HepG2 (cell line): Measurements from ENCODE around the gene RGL3. TPM values are rescaled to one million over a fixed set of nuclear protein-coding genes. Genes with fewer than 3 reads are reported as not detected.

Experiments
- FOXO1 ChIP-seq: sonication (generic); formaldehyde crosslinking; IDR thresholded peaks from 2 replicates; pipeline ENCODE4 v1.4.0; 2020; ENCODE audit warnings: missing genetic modification reagents
- GLI4 ChIP-seq: sonication (generic); formaldehyde crosslinking; IDR thresholded peaks from 2 replicates; pipeline ENCODE4 v1.5.1; 2020; ENCODE audit warnings: missing genetic modification reagents, mild to moderate bottlenecking, moderate library complexity, borderline replicate concordance
- GMEB2 ChIP-seq: IDR thresholded peaks from 2 replicates; pipeline ENCODE4 v1.6.1; 2016; ENCODE audit warnings: missing biosample characterization, missing genetic modification reagents, low read depth
- HMG20B ChIP-seq: conservative IDR thresholded peaks from 2 replicates; pipeline ENCODE4 v1.6.1; 2016; ENCODE audit warnings: missing genetic modification reagents, missing compliant biosample characterization
- HMGXB4 ChIP-seq, 2 experiments: sonication (generic) in 1 of 2; formaldehyde crosslinking in 1 of 2; IDR thresholded peaks; 2 replicates each; pipeline versions ENCODE4 v1.4.0 to v1.6.1; 2018 to 2020; ENCODE audit warnings: missing genetic modification reagents in 2 of 2, borderline replicate concordance in 1 of 2, low read depth in 1 of 2, mild to moderate bottlenecking in 1 of 2, missing biosample characterization in 1 of 2
- JUN ChIP-seq: sonication (generic); formaldehyde crosslinking; IDR thresholded peaks from 2 replicates; pipeline ENCODE4 v1.4.0; 2020; ENCODE audit warnings: mild to moderate bottlenecking, missing genetic modification reagents
- MAZ ChIP-seq, 2 experiments: sonication (generic) in 1 of 2; formaldehyde crosslinking in 1 of 2; IDR thresholded peaks; 2 replicates each; pipeline versions ENCODE4 v1.5.0 to v1.6.1; 2012 to 2020; ENCODE audit warnings: low read depth in 2 of 2, mild to moderate bottlenecking in 2 of 2, borderline replicate concordance in 1 of 2, improper control_type of control experiment in 1 of 2, low read length in 1 of 2, missing genetic modification reagents in 1 of 2, moderate library complexity in 1 of 2
- MEIS1 ChIP-seq: sonication (generic); formaldehyde crosslinking; IDR thresholded peaks from 2 replicates; pipeline ENCODE4 v1.9.0; 2021; ENCODE audit warnings: mild to moderate bottlenecking, missing genetic modification reagents, moderate library complexity, borderline replicate concordance
- POGK ChIP-seq: sonication (generic); formaldehyde crosslinking; conservative IDR thresholded peaks from 2 replicates; pipeline ENCODE4 v1.8.0; 2022; ENCODE audit warnings: mild to moderate bottlenecking, moderate library complexity, missing genetic modification reagents
- RAD21 ChIP-seq: fragments of 450-650 bp; formaldehyde crosslinking; IDR thresholded peaks from 2 replicates; pipeline ENCODE4 v1.5.0; 2020; ENCODE audit warnings: mild to moderate bottlenecking
- RFXAP ChIP-seq: sonication (generic); formaldehyde crosslinking; IDR thresholded peaks from 2 replicates; pipeline ENCODE4 v1.4.0; 2020; ENCODE audit warnings: missing genetic modification reagents, borderline replicate concordance
- SNRNP70 ChIP-seq: fragments of 200-400 bp; formaldehyde crosslinking; IDR thresholded peaks from 2 replicates; pipeline ENCODE4 v1.6.1; 2017; ENCODE audit warnings: mild to moderate bottlenecking, low read depth, low read length, moderate library complexity
- SRSF1 ChIP-seq: fragments of 200-400 bp; formaldehyde crosslinking; optimal IDR thresholded peaks from 2 replicates; pipeline ENCODE3; 2017; ENCODE audit warnings: mild to moderate bottlenecking, low read depth, low read length, moderate library complexity
- ZBTB7A ChIP-seq: sonication (generic); formaldehyde crosslinking; IDR thresholded peaks from 2 replicates; pipeline ENCODE4 v1.8.0; 2022; ENCODE audit warnings: mild to moderate bottlenecking, missing genetic modification reagents
- ZNF180 ChIP-seq: sonication (generic); formaldehyde crosslinking; IDR thresholded peaks from 2 replicates; pipeline ENCODE4 v1.4.0; 2020; ENCODE audit warnings: low read depth, missing genetic modification reagents, borderline replicate concordance
- ZNF317 ChIP-seq: sonication (generic); formaldehyde crosslinking; IDR thresholded peaks from 2 replicates; pipeline ENCODE4 v1.5.0; 2020; ENCODE audit warnings: mild to moderate bottlenecking, missing genetic modification reagents
- ZNF432 ChIP-seq: sonication (generic); formaldehyde crosslinking; IDR thresholded peaks from 2 replicates; pipeline ENCODE4 v1.5.0; 2020; ENCODE audit warnings: missing genetic modification reagents, mild to moderate bottlenecking, borderline replicate concordance
- polyA plus RNA-seq, 8 experiments: library from polyadenylated mRNA; depleted of rRNA in 3 of 8; stranded (reverse) in 7 of 8; unstranded in 1 of 8; fragments of >200 nt; fragmentation: Illumina TruSeq in 4 of 8; extraction: Trizol in 4 of 8; gene quantifications; 2 replicates each; pipeline versions ENCODE4 v1.2.1 to v1.2.3, GENCODE V29; 2011 to 2016; ENCODE audit warnings: low read depth in 4 of 8, missing spikeins in 1 of 8, mixed read lengths in 1 of 8; ENCODE audit not compliant: insufficient read depth in 1 of 8
- total RNA-seq, 5 experiments: library from RNA; depleted of rRNA; stranded (reverse); fragments of >200 nt; fragmentation: Illumina TruSeq; extraction: Trizol; gene quantifications; 2 replicates each; pipeline ENCODE4 v1.2.3, GENCODE V29; 2016; ENCODE audit warnings: low read depth in 1 of 5
- TF ChIP-seq, protein P1 (sequence below): sonication (generic); formaldehyde crosslinking; conservative IDR thresholded peaks from 2 replicates; pipeline ENCODE4 v1.8.1; 2023; ENCODE audit warnings: missing genetic modification reagents

Gene RGL3
- total and polyA plus RNA-seq, 2 of the 13 experiments (the other 11 are each of a cell fraction or from before 2014, with no cell fraction given) = 4.2 to 7.6 TPM

GRCh38 chr19:11346104-11346940, 72.8 kb downstream of the RGL3 start, which contains the start of the genes CCDC159 and TMEM205 (continued):
- TF ChIP-seq FOXO1 = no peak
- no peak for TF ChIP-seq RFXAP (CRISPR knock-in tag)
- TF ChIP-seq, protein P1, sequence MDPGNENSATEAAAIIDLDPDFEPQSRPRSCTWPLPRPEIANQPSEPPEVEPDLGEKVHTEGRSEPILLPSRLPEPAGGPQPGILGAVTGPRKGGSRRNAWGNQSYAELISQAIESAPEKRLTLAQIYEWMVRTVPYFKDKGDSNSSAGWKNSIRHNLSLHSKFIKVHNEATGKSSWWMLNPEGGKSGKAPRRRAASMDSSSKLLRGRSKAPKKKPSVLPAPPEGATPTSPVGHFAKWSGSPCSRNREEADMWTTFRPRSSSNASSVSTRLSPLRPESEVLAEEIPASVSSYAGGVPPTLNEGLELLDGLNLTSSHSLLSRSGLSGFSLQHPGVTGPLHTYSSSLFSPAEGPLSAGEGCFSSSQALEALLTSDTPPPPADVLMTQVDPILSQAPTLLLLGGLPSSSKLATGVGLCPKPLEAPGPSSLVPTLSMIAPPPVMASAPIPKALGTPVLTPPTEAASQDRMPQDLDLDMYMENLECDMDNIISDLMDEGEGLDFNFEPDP = no peak
- TF ChIP-seq HMG20B (CRISPR knock-in tag) = no peak
- TF ChIP-seq POGK (CRISPR knock-in tag) = no peak
- TF ChIP-seq ZNF432 (CRISPR knock-in tag) = no peak
- TF ChIP-seq MAZ (IDR thresholded peaks at IDR 0.05; ENCODE audit: borderline replicate concordance, low read depth, low read length) = no peak; the same call in 1 of the 2 replicates
- TF ChIP-seq MAZ (CRISPR knock-in tag; IDR thresholded peaks at IDR 0.05; ENCODE audit: low read depth) = 0 out of 2 replicates have a peak, but pooled peaks have one; percentile 4
- no peak for TF ChIP-seq SNRNP70
- no peak for TF ChIP-seq ZBTB7A (CRISPR knock-in tag)
- TF ChIP-seq RAD21 = no peak
- no peak for TF ChIP-seq GLI4 (CRISPR knock-in tag)
- 0 out of 2 replicates have a peak, but pooled peaks have one; percentile 58 for TF ChIP-seq MEIS1
- TF ChIP-seq GMEB2 (CRISPR knock-in tag) = no peak
- TF ChIP-seq SRSF1 = no peak
- no peak for TF ChIP-seq ZNF317 (CRISPR knock-in tag)
- 0 out of 4 replicates have a peak, but pooled peaks have one; percentile 6 to 11 for TF ChIP-seq HMGXB4 (CRISPR knock-in tag; IDR thresholded peaks at IDR 0.05; ENCODE audit: borderline replicate concordance in 1 of 2, low read depth in 1 of 2)
- TF ChIP-seq ZNF180 (CRISPR knock-in tag) = no peak
- no peak for TF ChIP-seq JUN
